ENCODE measurements around the gene P2RY1. TPM values are rescaled to one million over a fixed set of nuclear protein-coding genes. Genes with fewer than 3 reads are reported as not detected.
"Not testable (repeated sequence)": the region's sequence is repeated elsewhere in the genome, so short reads cannot be mapped to it uniquely, and the experiment has no call there.

P2RY1 gene
- total RNA-seq, 2 donors from 2014 or later: 1.2 to 2.3 TPM

GRCh38 chr3:152828075-152828840, 6.7 kb upstream of the P2RY1 start:
- Mint-ChIP-seq H3K27ac (no peak overlapping the region), H3K4me1 (ENCODE audit: low read depth in 2 of 2) (no peaks in the 10 kb centered on the region), H3K27me3 (peaks cover 13 to 17% of the 10 kb centered on the region in 2 donors), H3K4me3 (no peak overlapping the region), H3K9me3 (no peaks in the 10 kb centered on the region), H3K36me3 (no peaks in the 10 kb centered on the region)
- DNase-seq (ENCODE audit: low spot score) (no peak), ATAC-seq (no peak)

GRCh38 chr3:152830245-152830644, 4.7 kb upstream of the P2RY1 start:
- H3K27me3 Mint-ChIP-seq: peaks cover 11 to 15% of the 10 kb centered on the region in 2 donors
- H3K4me3 Mint-ChIP-seq: no peak overlapping the region
- DNase-seq (ENCODE audit: low spot score) (no peak), ATAC-seq (no peak)
- peaks cover 0 to 2% of the 10 kb centered on the region in 2 donors for H3K4me1 Mint-ChIP-seq (ENCODE audit: low read depth in 2 of 2)
- H3K36me3 Mint-ChIP-seq: no peaks in the 10 kb centered on the region
- H3K27ac Mint-ChIP-seq: no peak overlapping the region
- no peaks in the 10 kb centered on the region for H3K9me3 Mint-ChIP-seq

- peaks cover 17 to 25% of the 10 kb centered on the region in 2 donors for H3K27me3 Mint-ChIP-seq
- no peak overlapping the region for H3K4me3 Mint-ChIP-seq
- H3K36me3 Mint-ChIP-seq: peaks cover 5% of the 10 kb centered on the region
- peaks cover 7 to 10% of the 10 kb centered on the region in 2 donors for H3K4me1 Mint-ChIP-seq (ENCODE audit: low read depth in 2 of 2)
- no peak overlapping the region for H3K27ac Mint-ChIP-seq
- no peaks in the 10 kb centered on the region for H3K9me3 Mint-ChIP-seq
- ATAC-seq: no peak
- DNase-seq (ENCODE audit: low spot score): no peak
Measured at GRCh38 chr3:152832046-152832445, 2.9 kb upstream of the P2RY1 start.

GRCh38 chr3:152833089-152833488, 1.8 kb upstream of the P2RY1 start:
- peaks cover 17 to 25% of the 10 kb centered on the region in 2 donors for H3K27me3 Mint-ChIP-seq
- no peak overlapping the region for H3K4me3 Mint-ChIP-seq
- H3K36me3 Mint-ChIP-seq: peaks cover 5% of the 10 kb centered on the region
- DNase-seq (ENCODE audit: low spot score): no peak
- H3K4me1 Mint-ChIP-seq (ENCODE audit: low read depth in 2 of 2): peaks cover 7 to 10% of the 10 kb centered on the region in 2 donors
- H3K9me3 Mint-ChIP-seq: no peaks in the 10 kb centered on the region
- H3K27ac Mint-ChIP-seq: no peak overlapping the region
- no peak for ATAC-seq

GRCh38 chr3:152834191-152834775, 648 bp upstream of the P2RY1 start:
- H3K4me3 Mint-ChIP-seq: peak overlapping the region; percentile 80
- ATAC-seq (no peak), DNase-seq (ENCODE audit: low spot score) (no peak)
- H3K27me3 Mint-ChIP-seq: peaks cover 17 to 25% of the 10 kb centered on the region in 2 donors
- no peaks in the 10 kb centered on the region for H3K9me3 Mint-ChIP-seq
- no peak overlapping the region for H3K27ac Mint-ChIP-seq
- peaks cover 7 to 10% of the 10 kb centered on the region in 2 donors for H3K4me1 Mint-ChIP-seq (ENCODE audit: low read depth in 2 of 2)
- peaks cover 5% of the 10 kb centered on the region for H3K36me3 Mint-ChIP-seq

- Mint-ChIP-seq H3K36me3 (peaks cover 5% of the 10 kb centered on the region), H3K4me3 (peak overlapping the region; percentile 80), H3K9me3 (no peaks in the 10 kb centered on the region), H3K4me1 (ENCODE audit: low read depth in 2 of 2) (peaks cover 7 to 10% of the 10 kb centered on the region in 2 donors), H3K27ac (no peak overlapping the region), H3K27me3 (peaks cover 13 to 25% of the 10 kb centered on the region in 2 donors)
- DNase-seq (ENCODE audit: low spot score) (no peak), ATAC-seq (peak in 1 of 2 donors; percentile 22)
Measured at GRCh38 chr3:152835601-152836102, 721 bp downstream of the P2RY1 start.

GRCh38 chr3:152836269-152836668, 1.3 kb downstream of the P2RY1 start:
- no peak for DNase-seq (ENCODE audit: low spot score)
- Mint-ChIP-seq H3K4me1 (ENCODE audit: low read depth in 2 of 2) (peaks cover 7 to 10% of the 10 kb centered on the region in 2 donors), H3K9me3 (no peaks in the 10 kb centered on the region), H3K27ac (no peak overlapping the region), H3K36me3 (peaks cover 5% of the 10 kb centered on the region), H3K4me3 (peak overlapping the region; percentile 80), H3K27me3 (peaks cover 9 to 25% of the 10 kb centered on the region in 2 donors)
- no peak for ATAC-seq

- no peak overlapping the region for H3K4me3 Mint-ChIP-seq
- no peak for ATAC-seq
- DNase-seq (ENCODE audit: low spot score): no peak
- H3K36me3 Mint-ChIP-seq: peaks cover 5% of the 10 kb centered on the region
- H3K9me3 Mint-ChIP-seq: no peaks in the 10 kb centered on the region
- H3K27me3 Mint-ChIP-seq: peaks cover 6 to 10% of the 10 kb centered on the region in 2 donors
- H3K27ac Mint-ChIP-seq: no peak overlapping the region
- H3K4me1 Mint-ChIP-seq (ENCODE audit: low read depth in 2 of 2): peaks cover 7 to 10% of the 10 kb centered on the region in 2 donors
Measured at GRCh38 chr3:152839511-152839910, 4.6 kb downstream of the P2RY1 start.

- no peak for ATAC-seq
- H3K27me3 Mint-ChIP-seq: peaks cover 2 to 4% of the 10 kb centered on the region in 2 donors
- peaks cover 1% of the 10 kb centered on the region for H3K36me3 Mint-ChIP-seq
- DNase-seq (ENCODE audit: low spot score): no peak
- no peaks in the 10 kb centered on the region for H3K9me3 Mint-ChIP-seq
- H3K27ac Mint-ChIP-seq: no peak overlapping the region
- H3K4me3 Mint-ChIP-seq: no peak overlapping the region
- peaks cover 2 to 3% of the 10 kb centered on the region in 2 donors for H3K4me1 Mint-ChIP-seq (ENCODE audit: low read depth in 2 of 2)
Measured at GRCh38 chr3:152841131-152841530, 6.2 kb downstream of the P2RY1 start.

GRCh38 chr3:152842413-152842812, 7.5 kb downstream of the P2RY1 start:
- Mint-ChIP-seq H3K36me3 (no peaks in the 10 kb centered on the region), H3K27ac (no peak overlapping the region), H3K27me3 (no peaks in the 10 kb centered on the region), H3K9me3 (no peaks in the 10 kb centered on the region), H3K4me3 (no peak overlapping the region), H3K4me1 (ENCODE audit: low read depth in 2 of 2) (no peaks in the 10 kb centered on the region)
- DNase-seq (ENCODE audit: low spot score): no peak
- no peak for ATAC-seq

GRCh38 chr3:152843955-152844354, 9.0 kb downstream of the P2RY1 start:
- peaks cover 5% of the 10 kb centered on the region for H3K9me3 Mint-ChIP-seq
- H3K27ac Mint-ChIP-seq: no peak overlapping the region
- H3K36me3 Mint-ChIP-seq: peaks cover 3% of the 10 kb centered on the region
- ATAC-seq (no peak), DNase-seq (ENCODE audit: low spot score) (no peak)
- peaks cover 3 to 6% of the 10 kb centered on the region in 2 donors for H3K27me3 Mint-ChIP-seq
- no peak overlapping the region for H3K4me3 Mint-ChIP-seq
- no peaks in the 10 kb centered on the region for H3K4me1 Mint-ChIP-seq (ENCODE audit: low read depth in 2 of 2)

GRCh38 chr3:152846572-152847202, 11.8 kb downstream of the P2RY1 start:
- H3K4me3 Mint-ChIP-seq; ATAC-seq; DNase-seq (ENCODE audit: low spot score); H3K4me1 Mint-ChIP-seq (ENCODE audit: low read depth in 2 of 2); H3K36me3 Mint-ChIP-seq; H3K9me3 Mint-ChIP-seq; H3K27ac Mint-ChIP-seq; H3K27me3 Mint-ChIP-seq: not testable (repeated sequence)

GRCh38 chr3:152847599-152847998, 12.7 kb downstream of the P2RY1 start:
- not testable (repeated sequence) for H3K4me1 Mint-ChIP-seq (ENCODE audit: low read depth in 2 of 2); ATAC-seq; DNase-seq (ENCODE audit: low spot score); H3K36me3 Mint-ChIP-seq; H3K27me3 Mint-ChIP-seq; H3K9me3 Mint-ChIP-seq; H3K27ac Mint-ChIP-seq; H3K4me3 Mint-ChIP-seq

Measured in natural killer cell treated with Interleukin-12 subunit alpha and Interleukin-12 subunit beta and Interleukin-15 and Interleukin-18, amount 100 ng/mL, for 72 hours (primary cell).